ENCODE data around the gene ATP8B3.

The ATP8B3 gene

GRCh38 chr19:1739960-1740629, 72.0 kb downstream of the ATP8B3 start:
- DNase-seq = no peak

- no peak for DNase-seq
Observed at GRCh38 chr19:1736927-1737326, 75.1 kb downstream of the ATP8B3 start.

- DNase-seq = no peak
Observed at GRCh38 chr19:1736280-1736679, 75.8 kb downstream of the ATP8B3 start.

- no peak for DNase-seq
Observed at GRCh38 chr19:1734321-1734966, 77.6 kb downstream of the ATP8B3 start.
